SHP77 (cell line): ENCODE data around the gene PARP16.

ENCODE experiments used
- DNase-seq, 2 experiments: peaks; one replicate each; lab custom pipeline; 2025; lab: John Stamatoyannopoulos, UW

The PARP16 gene

GRCh38 chr15:65311760-65312159 is 25.1 kb upstream of the PARP16 start:
- DNase-seq = no peak

DNA sequence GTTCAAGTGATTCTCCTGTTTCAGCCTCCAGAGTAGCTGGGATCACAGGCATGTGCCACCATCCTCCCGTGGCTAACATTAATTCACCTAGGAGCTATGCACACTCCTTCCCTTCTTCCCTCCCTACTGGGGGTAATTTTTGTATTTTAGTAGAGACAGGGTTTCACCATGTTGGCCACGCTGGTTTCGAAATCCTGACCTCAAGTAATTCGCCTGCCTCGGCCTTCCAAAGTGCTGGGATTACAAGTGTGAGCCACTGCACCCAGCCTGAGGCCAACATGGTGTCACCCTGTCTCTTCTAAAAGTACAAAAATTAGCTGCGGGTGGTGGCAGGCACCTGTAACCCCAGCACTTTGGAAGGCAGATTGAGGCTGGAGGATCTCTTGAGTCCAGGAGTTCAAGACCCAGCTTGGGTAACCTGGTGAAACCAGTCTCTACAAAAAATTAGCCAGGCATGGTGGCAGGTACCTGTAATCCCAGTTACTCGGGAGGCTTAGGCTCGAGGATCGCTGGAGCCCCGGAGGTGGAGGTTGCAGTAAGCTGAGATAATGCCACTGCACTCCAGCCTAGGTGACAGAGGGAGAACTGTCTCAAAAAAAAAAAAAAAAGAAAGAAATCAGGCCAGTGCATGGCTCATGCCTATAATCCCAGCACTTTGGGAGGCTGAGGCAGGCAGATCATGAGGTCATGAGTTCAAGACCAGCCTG is 23.9 kb upstream of the PARP16 start:
- no peak for DNase-seq

DNA sequence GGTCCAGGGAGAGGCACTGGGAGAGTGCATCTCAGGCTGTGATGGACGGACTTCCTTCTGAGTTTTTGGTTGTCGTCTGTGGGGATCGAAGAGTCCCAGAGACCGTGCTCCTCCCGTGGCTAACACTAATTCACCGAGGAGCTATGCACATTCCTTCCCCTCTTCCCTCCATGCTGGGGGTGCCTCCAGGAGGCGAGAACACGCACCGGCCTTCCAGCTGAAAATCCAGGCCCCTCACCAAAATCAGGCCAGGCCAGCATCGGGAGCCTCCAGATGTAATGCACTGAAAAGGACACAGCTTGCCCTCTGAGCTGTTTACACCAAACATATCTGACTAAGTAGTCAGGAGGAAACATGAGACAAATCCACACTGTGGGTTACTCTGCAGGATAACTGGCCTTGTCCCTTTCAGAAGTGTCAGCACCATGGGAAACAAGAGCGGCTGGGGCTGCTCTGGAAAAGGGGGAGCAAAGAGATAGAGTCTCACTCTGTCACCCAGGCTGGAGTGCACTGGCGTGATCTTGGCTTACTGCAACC is 23.3 kb upstream of the PARP16 start:
- no peak for DNase-seq

DNA sequence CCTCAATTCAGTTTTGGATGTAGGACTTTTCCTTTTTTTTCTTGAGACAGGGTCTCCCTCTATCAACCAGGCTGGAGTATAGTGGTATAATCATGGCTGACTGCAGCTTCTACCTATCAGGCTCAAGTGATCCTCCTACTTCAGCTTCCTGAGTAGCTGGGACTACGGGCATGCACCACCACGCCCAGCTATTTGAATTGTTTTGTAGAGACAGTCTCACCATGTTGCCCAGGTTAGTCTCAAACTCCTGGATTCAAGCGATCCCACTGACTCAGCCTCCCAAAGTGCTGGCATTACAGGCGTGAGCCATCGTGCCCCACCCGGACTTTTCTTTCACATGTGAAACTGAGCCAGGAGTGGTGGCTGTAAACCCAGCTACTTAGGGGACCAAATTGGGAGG is 21.3 kb upstream of the PARP16 start:
- DNase-seq = no peak

DNA sequence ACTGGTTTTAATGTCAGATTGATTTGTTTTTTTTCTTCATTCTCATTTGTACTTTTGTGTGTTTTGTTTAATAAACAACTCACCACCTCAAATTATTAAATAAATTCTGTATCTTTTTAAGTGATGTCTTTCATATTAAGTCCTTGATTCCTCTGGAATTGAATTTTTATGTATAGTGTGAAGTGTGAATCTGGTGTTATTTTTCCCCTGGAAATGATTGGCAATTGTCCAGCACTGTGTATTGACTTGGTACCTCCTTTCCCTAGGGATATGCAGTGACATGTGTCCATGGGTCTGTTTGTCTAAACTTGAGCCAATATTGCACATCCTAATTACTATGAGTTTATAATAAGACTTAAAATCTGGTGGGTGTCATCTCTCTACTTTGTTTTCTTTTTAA is 19.9 kb upstream of the PARP16 start:
- DNase-seq = no peak

GRCh38 chr15:65305776-65306175 is 19.1 kb upstream of the PARP16 start:
- no peak for DNase-seq

GRCh38 chr15:65305150-65305758 is 18.6 kb upstream of the PARP16 start:
- no peak for DNase-seq

- peak; percentile 99 for DNase-seq
These were observed 17.9 kb upstream of the PARP16 start, which contains the start of gene RNU5B-1 for GRCh38 chr15:65304381-65305149. TSS of gene RNU5B-1 (plus strand) at chr15:65304677.

DNA sequence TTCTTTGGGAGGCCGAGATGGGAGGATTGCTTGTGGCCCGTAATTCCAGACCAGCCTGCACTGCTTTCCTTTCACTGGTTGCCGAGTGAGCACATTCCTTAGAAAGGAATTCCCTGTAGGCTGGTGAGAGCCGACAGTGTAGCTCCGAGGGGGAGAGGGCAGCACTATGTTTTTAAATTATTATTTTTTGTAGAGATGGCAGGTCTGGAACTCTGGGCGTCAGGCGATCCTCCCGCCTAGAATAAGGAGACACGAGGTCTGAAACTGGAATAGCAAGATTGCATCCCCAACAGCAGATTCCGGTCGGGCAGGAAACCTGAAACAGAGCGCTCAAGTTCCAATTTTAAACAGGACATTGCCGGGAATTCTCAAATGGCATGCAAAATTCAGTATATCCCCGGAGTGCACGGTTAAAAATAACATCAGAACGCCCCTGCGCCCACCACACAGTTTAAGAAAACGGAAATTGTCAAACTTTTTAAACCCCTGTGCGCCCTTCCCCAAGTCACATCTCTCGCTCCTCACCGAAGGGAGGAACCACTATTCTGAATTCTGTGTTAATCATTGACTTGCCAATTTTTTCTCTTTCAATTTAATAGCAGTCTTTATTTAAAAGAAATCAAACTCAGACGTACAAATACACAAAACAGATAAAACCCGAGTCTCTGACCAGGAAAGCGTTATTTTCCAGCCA is 17.2 kb upstream of the PARP16 start:
- DNase-seq = peak; percentile 58 to 72

DNA sequence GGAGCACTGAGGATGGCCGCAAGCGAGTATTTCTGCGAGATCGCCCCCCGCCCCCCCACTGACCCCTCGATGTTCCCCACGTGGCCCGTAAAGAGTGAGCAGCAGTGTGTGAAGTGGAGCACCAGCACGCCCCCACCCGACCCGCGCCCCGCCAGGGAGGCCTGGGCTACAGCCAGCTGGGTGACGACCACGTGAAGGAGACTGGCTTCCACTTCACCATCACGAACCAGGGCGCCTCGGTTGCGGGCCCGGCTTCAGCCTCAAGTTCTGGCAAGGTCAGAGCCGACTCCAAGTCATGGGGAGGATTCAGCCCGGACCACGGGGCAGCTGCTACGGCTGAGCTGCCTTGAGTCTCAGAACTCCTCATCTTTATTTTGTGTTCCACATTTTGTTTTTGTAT is 15.4 kb upstream of the PARP16 start:
- DNase-seq = no peak

GRCh38 chr15:65300924-65301441 is 14.3 kb upstream of the PARP16 start:
- DNase-seq = no peak

- no peak for DNase-seq
These were observed 12.0 kb upstream of the PARP16 start for GRCh38 chr15:65298731-65299130.

DNA sequence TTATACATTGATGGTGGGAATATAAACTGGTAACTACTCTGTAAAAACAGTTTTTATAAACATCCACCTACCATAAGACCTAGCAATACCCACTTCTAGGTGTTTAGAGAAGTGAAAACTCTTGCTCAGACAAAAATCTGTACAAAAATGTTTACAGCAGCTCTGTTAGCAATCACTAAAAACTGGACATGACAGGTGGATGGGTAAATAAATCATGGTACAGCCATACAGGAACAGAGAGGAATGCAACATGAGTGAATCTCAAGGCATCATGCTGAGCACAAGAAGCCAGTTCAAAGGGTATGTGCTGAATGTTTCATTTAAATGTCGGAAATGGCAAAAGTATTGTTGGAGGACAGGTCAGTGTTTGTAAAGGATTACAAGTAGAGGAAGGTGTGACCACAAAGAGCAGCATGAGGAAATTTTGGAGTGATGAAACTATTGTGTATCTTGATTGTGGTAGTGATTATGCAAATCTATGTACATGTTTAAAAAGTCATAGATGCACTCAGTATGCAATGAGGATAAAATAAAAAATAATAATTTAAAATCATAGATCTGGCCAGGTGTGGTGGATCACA is 6.3 kb upstream of the PARP16 start:
- DNase-seq = no peak

DNA sequence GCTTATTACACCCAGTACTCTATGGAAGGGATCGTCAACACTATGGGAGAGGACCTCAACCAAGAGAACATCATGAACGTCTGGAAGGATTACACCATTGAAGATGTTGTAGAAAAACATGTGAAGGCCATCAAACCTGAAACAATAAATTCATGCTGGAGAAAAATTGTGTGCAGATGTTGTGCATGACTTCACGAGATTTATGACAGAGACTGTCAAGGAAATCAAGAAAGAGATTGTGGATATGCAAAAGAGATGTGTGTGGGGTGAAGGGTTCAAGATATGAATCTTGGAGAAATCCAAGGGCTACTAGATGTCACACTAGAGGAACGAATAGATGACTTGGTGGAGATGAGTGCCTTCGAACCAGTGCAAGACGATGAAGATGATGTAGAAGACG is 3.5 kb upstream of the PARP16 start:
- DNase-seq = no peak

GRCh38 chr15:65289261-65289854 is 2.7 kb upstream of the PARP16 start:
- no peak for DNase-seq

DNA sequence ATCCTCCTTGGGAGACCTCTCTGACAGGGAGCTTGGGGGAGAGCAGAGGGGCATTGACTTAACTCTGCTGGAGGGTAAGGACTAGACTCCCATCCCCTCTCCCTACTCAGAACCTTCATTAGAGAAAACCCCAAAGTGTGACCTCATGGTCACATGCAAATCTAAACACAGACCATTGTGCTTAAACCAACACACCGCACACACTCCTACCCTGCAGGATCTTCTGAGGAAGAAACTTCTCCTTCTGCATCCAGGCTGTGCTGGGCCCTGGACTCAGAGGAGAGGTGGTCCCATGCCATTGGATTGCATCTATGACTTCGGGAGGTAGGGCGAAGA is 805 bp upstream of the PARP16 start:
- no peak for DNase-seq

DNA sequence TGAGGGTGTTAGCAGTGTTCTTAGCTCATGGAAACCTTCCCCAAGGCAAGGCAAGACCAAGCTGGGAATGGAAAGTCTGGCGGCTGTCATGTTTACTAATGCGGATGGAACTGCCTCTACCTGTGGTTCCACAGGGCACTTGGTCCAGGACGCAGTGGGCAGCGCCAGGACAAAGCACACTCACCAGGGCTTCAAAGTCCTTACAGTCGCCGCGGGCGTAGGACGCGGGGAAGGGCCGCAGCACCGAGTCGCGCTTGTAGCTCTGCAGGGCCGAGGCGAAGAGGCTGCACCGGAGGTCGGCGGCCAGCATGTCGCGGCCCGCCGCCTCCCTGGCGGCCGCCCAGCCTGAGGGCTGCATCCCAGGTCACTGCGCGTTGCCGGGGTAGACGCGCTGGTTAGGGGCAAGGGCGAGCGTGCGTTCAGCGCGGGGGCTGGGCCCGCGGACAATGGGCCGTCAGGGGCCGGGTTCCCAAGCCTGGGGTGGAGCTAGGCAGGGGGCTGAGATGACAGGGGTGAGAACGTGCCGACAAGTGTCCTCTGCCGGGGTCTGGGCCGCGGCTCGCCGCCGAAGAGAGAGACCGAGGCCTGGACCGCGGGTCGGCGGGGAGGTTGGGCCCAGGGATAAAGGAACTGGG is 497 bp downstream of the PARP16 start:
- peak in 1 of 2 experiments; percentile 52 for DNase-seq

DNA sequence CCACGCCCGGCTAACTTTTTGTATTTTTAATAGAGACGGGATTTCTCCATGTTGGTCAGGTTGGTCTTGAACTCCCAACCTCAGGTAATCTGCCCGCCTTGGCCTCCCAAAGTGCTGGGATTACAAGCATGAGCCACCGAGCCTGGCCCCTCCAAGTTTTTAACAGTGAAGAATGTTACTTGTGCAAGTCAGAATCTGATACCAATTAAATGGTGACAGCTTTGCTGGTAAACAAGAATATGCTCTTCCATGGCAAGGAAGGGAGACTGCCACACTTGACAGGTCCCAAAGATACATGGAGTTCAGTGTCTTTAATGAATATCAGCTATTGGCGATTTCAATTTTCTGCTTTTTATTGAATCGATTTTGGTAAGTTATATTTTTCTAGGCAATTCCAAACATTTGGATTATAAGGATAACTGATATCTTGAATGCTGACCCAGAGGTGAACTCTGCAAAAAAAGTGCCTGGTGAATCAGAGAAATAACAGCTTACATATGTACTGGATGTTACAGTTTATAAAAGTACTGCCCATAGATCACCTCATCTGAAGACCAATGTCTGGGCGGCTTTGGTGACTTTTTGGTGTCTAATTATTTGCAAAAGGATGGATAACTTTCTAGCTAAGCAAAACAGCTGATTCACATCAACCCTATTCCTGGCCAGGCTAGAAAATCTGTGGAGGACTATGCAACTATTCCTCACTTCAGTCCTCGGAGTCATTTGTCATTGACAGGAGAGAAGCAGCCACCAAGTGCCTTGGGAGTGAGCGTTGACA is 1.2 kb downstream of the PARP16 start:
- DNase-seq = no peak

DNA sequence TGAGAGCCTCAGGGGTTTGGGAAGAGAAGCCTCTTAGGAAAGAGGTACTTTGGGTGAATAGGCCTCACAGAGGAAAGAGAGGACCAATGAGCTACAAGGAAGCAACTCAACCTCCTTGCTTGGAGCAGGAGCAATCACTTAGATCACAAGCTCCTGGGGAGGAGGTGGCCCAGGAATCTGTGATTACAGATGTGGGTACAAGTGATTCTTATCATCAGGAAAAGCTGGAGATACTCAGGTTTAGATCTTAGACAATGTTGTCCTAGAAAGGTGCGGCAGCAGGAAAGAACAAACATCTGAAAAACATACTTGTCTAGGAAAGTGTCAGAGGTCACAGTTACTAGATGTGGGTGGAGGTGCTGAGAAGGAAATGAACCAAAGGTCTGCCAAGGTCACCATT is 8.2 kb downstream of the PARP16 start:
- no peak for DNase-seq

DNA sequence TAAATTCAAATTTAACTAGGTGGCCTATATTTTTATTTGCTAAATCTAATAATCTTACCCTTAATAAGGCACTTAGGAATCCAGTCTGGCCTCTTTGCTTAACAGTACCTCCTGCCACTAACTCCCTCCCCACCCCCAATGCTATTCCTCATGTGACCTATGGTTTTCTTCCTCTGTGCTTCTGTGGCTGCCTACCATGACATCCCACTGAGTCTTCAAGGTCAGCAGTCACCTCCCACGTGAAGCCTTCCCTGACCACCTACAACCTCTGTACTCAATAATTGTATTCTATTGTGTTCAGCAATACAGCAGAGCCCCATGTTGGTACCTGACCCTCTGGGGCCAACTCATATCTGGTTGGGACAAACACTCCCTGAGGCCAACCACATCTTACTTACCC is 9.7 kb downstream of the PARP16 start:
- DNase-seq = no peak
